GM12878 (cell line): ENCODE measurements around the gene TMTC3. TPM values are rescaled to one million over a fixed set of nuclear protein-coding genes. Genes with fewer than 3 reads are reported as not detected.

Source experiments
- BHLHE40 ChIP-seq, 2 experiments: fragments of 450-650 bp in 1 of 2; IDR thresholded peaks; 2 replicates each; pipeline ENCODE4 v1.6.1; 2011 to 2017; ENCODE audit warnings: low read depth in 2 of 2, borderline replicate concordance in 1 of 2, improper control_type of control experiment in 1 of 2, low read length in 1 of 2, mild to moderate bottlenecking in 1 of 2
- CBX3 ChIP-seq: fragments of 200-600 bp; sonication (generic); IDR thresholded peaks from 2 replicates; pipeline ENCODE4 v1.6.1; 2016; ENCODE audit warnings: low read depth, borderline replicate concordance
- CEBPZ ChIP-seq: fragments of 150-350 bp; IDR thresholded peaks from 2 replicates; pipeline ENCODE4 v1.6.1; 2016; ENCODE audit warnings: low read depth, low read length
- EZH2 ChIP-seq: IDR thresholded peaks from 2 replicates; pipeline ENCODE4 v1.6.1; 2012; ENCODE audit warnings: low read depth, mild to moderate bottlenecking, control low read depth, inconsistent platforms, low read length, borderline replicate concordance; ENCODE audit not compliant: control insufficient read depth
- FOS ChIP-seq: IDR thresholded peaks from 3 replicates; pipeline ENCODE4 v1.6.1; 2011; ENCODE audit warnings: borderline replicate concordance; ENCODE audit not compliant: insufficient read length; ENCODE audit errors: extremely low read depth
- GABPA ChIP-seq: IDR thresholded peaks from 2 replicates; pipeline ENCODE4 v1.6.1; 2014; ENCODE audit warnings: antibody characterized with exemption, low read depth, mild to moderate bottlenecking, inconsistent platforms
- JUNB ChIP-seq: IDR thresholded peaks from 2 replicates; pipeline ENCODE4 v1.6.1; 2016; ENCODE audit warnings: antibody characterized with exemption, mild to moderate bottlenecking
- MXI1 ChIP-seq: fragments of 150-350 bp; IDR thresholded peaks from 2 replicates; pipeline ENCODE4 v1.6.1; 2011; ENCODE audit warnings: low read depth, mild to moderate bottlenecking, inconsistent platforms, low read length, improper control_type of control experiment
- NFIC ChIP-seq: IDR thresholded peaks from 2 replicates; pipeline ENCODE4 v1.6.1; 2012; ENCODE audit warnings: low read depth, mild to moderate bottlenecking, inconsistent platforms, low read length, moderate library complexity
- NR2C1 ChIP-seq: fragments of 450-650 bp; IDR thresholded peaks from 2 replicates; pipeline ENCODE4 v1.6.1; 2017; ENCODE audit warnings: antibody characterized with exemption, mild to moderate bottlenecking, moderate library complexity
- PML ChIP-seq: IDR thresholded peaks from 2 replicates; pipeline ENCODE4 v1.6.1; 2012; ENCODE audit warnings: low read length, inconsistent platforms
- TCF7 ChIP-seq: IDR thresholded peaks from 2 replicates; pipeline ENCODE4 v1.6.1; 2014; ENCODE audit warnings: antibody characterized with exemption, borderline replicate concordance
- ZBTB4 ChIP-seq: fragments of 450-650 bp; formaldehyde crosslinking; IDR thresholded peaks from 2 replicates; pipeline ENCODE4 v1.4.0; 2022; ENCODE audit warnings: mild to moderate bottlenecking, moderate library complexity
- polyA plus RNA-seq, 11 experiments: library from polyadenylated mRNA; depleted of rRNA in 4 of 11; unstranded in 6 of 11; stranded (reverse) in 5 of 11; fragments of >200 nt; fragmentation: Nextera tagmentation in 4 of 11; fragmentation: Illumina TruSeq in 1 of 11; extraction: Ambion mirVana in 4 of 11; extraction: Trizol in 1 of 11; gene quantifications; 1 replicate in 1 of 11; 2 replicates in 10 of 11; pipeline versions ENCODE4 v1.2.1 to v1.2.3, GENCODE V29; 2011 to 2016; ENCODE audit warnings: inconsistent platforms in 2 of 11, missing spikeins in 2 of 11, low read depth in 1 of 11
- total RNA-seq, 4 experiments: library from RNA; depleted of rRNA in 3 of 4; stranded (reverse); fragments of >200 nt in 3 of 4; fragmentation: Illumina TruSeq in 1 of 4; extraction: Trizol in 1 of 4; gene quantifications; 2 replicates each; pipeline versions ENCODE4 v1.2.1 to v1.2.3, GENCODE V29; 2013 to 2021

Gene TMTC3
- total and polyA plus RNA-seq, 10 of the 15 experiments (the other 5 are each of a cell fraction or from before 2014, with no cell fraction given) = 1.4 to 5.7 (median 3.5) TPM

- TF ChIP-seq ZBTB4 (no peak), BHLHE40 (IDR thresholded peaks at IDR 0.05; ENCODE audit: borderline replicate concordance in 1 of 2, low read depth in 2 of 2, low read length in 1 of 2) (peak; percentile 13 to 57; a peak in 2 of 4 replicates), CBX3 (no peak), GABPA (peak; percentile 66; the same call in 1 of the 2 replicates), NFIC (0 out of 2 replicates have a peak, but pooled peaks have one; percentile 21), PML (peak; percentile 83), MXI1 (peak; percentile 88), JUNB (no peak), FOS (no peak), EZH2 (no peak), CEBPZ (no peak), TCF7 (no peak), NR2C1 (peak; percentile 49; the same call in 1 of the 2 replicates)
These were observed at the start of gene TMTC3, which contains the start of gene CEP290 (continued) for GRCh38 chr12:88141774-88142609.
